GM19043 (cell line): ENCODE data around the gene SAP130.

Experiments used
- ATAC-seq: cut with Tn5 transposase; IDR thresholded peaks from one replicate; pipeline ENCODE4 v1.9.1; 2021; ENCODE audit warnings: low read depth; ENCODE audit not compliant: unreplicated experiment

SAP130 gene

GRCh38 chr2:128026448-128027277 is 1.2 kb downstream of the SAP130 start:
- no peak for ATAC-seq

- no peak for ATAC-seq
Measured at GRCh38 chr2:128024816-128025215, 3.0 kb downstream of the SAP130 start.

- no peak for ATAC-seq
Measured at GRCh38 chr2:128017561-128017960, 10.3 kb downstream of the SAP130 start.

- ATAC-seq = no peak
Measured at GRCh38 chr2:128016620-128017019, 11.2 kb downstream of the SAP130 start.

- ATAC-seq = no peak
Measured at GRCh38 chr2:128012698-128013097, 15.2 kb downstream of the SAP130 start.

- ATAC-seq = no peak
Measured at GRCh38 chr2:128008074-128008672, 19.7 kb downstream of the SAP130 start.

GRCh38 chr2:128004509-128004908 is 23.4 kb downstream of the SAP130 start:
- no peak for ATAC-seq

GRCh38 chr2:128003463-128003862 is 24.4 kb downstream of the SAP130 start:
- ATAC-seq = no peak

- ATAC-seq = no peak
Measured at GRCh38 chr2:127996160-127996559, 31.7 kb downstream of the SAP130 start.

- ATAC-seq = no peak
Measured at GRCh38 chr2:127995725-127996124, 32.1 kb downstream of the SAP130 start.

GRCh38 chr2:127993659-127994058 is 34.2 kb downstream of the SAP130 start:
- ATAC-seq = no peak

GRCh38 chr2:127991742-127992141 is 36.1 kb downstream of the SAP130 start:
- ATAC-seq = no peak

- no peak for ATAC-seq
Measured at GRCh38 chr2:127986548-127987079, 41.2 kb downstream of the SAP130 start.

GRCh38 chr2:127985735-127986134 is 42.1 kb downstream of the SAP130 start:
- ATAC-seq = no peak

- ATAC-seq = no peak
Measured at GRCh38 chr2:127985026-127985734, 42.7 kb downstream of the SAP130 start.

- no peak for ATAC-seq
Measured at GRCh38 chr2:127984551-127984950, 43.3 kb downstream of the SAP130 start.

- ATAC-seq = no peak
Measured at GRCh38 chr2:127969446-127969845, 58.4 kb downstream of the SAP130 start.

- no peak for ATAC-seq
Measured at GRCh38 chr2:127968610-127969339, 59.1 kb downstream of the SAP130 start.

- no peak for ATAC-seq
Measured at GRCh38 chr2:127961729-127962128, 66.1 kb downstream of the SAP130 start.

- no peak for ATAC-seq
Measured at GRCh38 chr2:127957240-127957639, 70.6 kb downstream of the SAP130 start.

GRCh38 chr2:127954857-127955256 is 73.0 kb downstream of the SAP130 start:
- ATAC-seq = no peak
